ENCODE measurements around the gene MARCHF10. TPM values are rescaled to one million over a fixed set of nuclear protein-coding genes. Genes with fewer than 3 reads are reported as not detected.

The MARCHF10 gene
- polyA plus RNA-seq, 1 donor, result 0.15 TPM

GRCh38 chr17:62821189-62822079, 13.3 kb upstream of the MARCHF10 start:
- no peaks in the 10 kb centered on the region for H3K9me3 ChIP-seq (ENCODE audit: control insufficient read depth, low read depth, low read length)
- no peak overlapping the region for H3K4me3 ChIP-seq (ENCODE audit: low read length)
- no peaks in the 10 kb centered on the region for H3K4me1 ChIP-seq (ENCODE audit: control insufficient read depth, insufficient read depth, low read length)
- DNase-seq, result no peak
- no peaks in the 10 kb centered on the region for H3K36me3 ChIP-seq (ENCODE audit: control insufficient read depth, insufficient read depth, low read length)
- peaks cover 4% of the 10 kb centered on the region for H3K27me3 ChIP-seq (ENCODE audit: control insufficient read depth, insufficient read depth, low read length)
- H3K27ac ChIP-seq (ENCODE audit: low read length), result no peak overlapping the region
- 95% methylated on average over 3 of the region's 15 CpGs for WGBS (ENCODE audit: insufficient coverage, low lambda C conversion rate)

GRCh38 chr17:62819511-62820221, 11.6 kb upstream of the MARCHF10 start:
- peak; percentile 29 to 64 for DNase-seq
- Histone ChIP-seq H3K27ac (ENCODE audit: low read length) (peak overlapping the region; percentile 70), H3K4me1 (ENCODE audit: control insufficient read depth, insufficient read depth, low read length) (no peaks in the 10 kb centered on the region), H3K9me3 (ENCODE audit: control insufficient read depth, low read depth, low read length) (no peaks in the 10 kb centered on the region), H3K36me3 (ENCODE audit: control insufficient read depth, insufficient read depth, low read length) (no peaks in the 10 kb centered on the region), H3K4me3 (ENCODE audit: low read length) (no peak overlapping the region), H3K27me3 (ENCODE audit: control insufficient read depth, insufficient read depth, low read length) (peaks cover 2% of the 10 kb centered on the region)
- WGBS (ENCODE audit: insufficient coverage, low lambda C conversion rate), result 19% methylated on average over 5 of the region's 12 CpGs

GRCh38 chr17:62818526-62818925, 10.4 kb upstream of the MARCHF10 start:
- DNase-seq, result no peak
- Histone ChIP-seq H3K4me1 (ENCODE audit: control insufficient read depth, insufficient read depth, low read length) (no peaks in the 10 kb centered on the region), H3K27ac (ENCODE audit: low read length) (no peak overlapping the region), H3K4me3 (ENCODE audit: low read length) (no peak overlapping the region), H3K36me3 (ENCODE audit: control insufficient read depth, insufficient read depth, low read length) (no peaks in the 10 kb centered on the region), H3K27me3 (ENCODE audit: control insufficient read depth, insufficient read depth, low read length) (peaks cover 2% of the 10 kb centered on the region), H3K9me3 (ENCODE audit: control insufficient read depth, low read depth, low read length) (peaks cover 5% of the 10 kb centered on the region)
- 87% methylated on average over 7 of the region's 7 CpGs for WGBS (ENCODE audit: insufficient coverage, low lambda C conversion rate)

GRCh38 chr17:62816282-62816839, 8.2 kb upstream of the MARCHF10 start:
- no peak overlapping the region for H3K27ac ChIP-seq (ENCODE audit: low read length)
- H3K27me3 ChIP-seq (ENCODE audit: control insufficient read depth, insufficient read depth, low read length), result peaks cover 2% of the 10 kb centered on the region
- no peak overlapping the region for H3K4me3 ChIP-seq (ENCODE audit: low read length)
- no CpG with 5 or more reads among the region's 6 CpGs for WGBS (ENCODE audit: insufficient coverage, low lambda C conversion rate)
- peaks cover 5% of the 10 kb centered on the region for H3K9me3 ChIP-seq (ENCODE audit: control insufficient read depth, low read depth, low read length)
- no peaks in the 10 kb centered on the region for H3K36me3 ChIP-seq (ENCODE audit: control insufficient read depth, insufficient read depth, low read length)
- DNase-seq, result no peak
- H3K4me1 ChIP-seq (ENCODE audit: control insufficient read depth, insufficient read depth, low read length), result no peaks in the 10 kb centered on the region

- no CpG with 5 or more reads among the region's 4 CpGs for WGBS (ENCODE audit: insufficient coverage, low lambda C conversion rate)
- Histone ChIP-seq H3K4me1 (ENCODE audit: control insufficient read depth, insufficient read depth, low read length) (no peaks in the 10 kb centered on the region), H3K9me3 (ENCODE audit: control insufficient read depth, low read depth, low read length) (peaks cover 5% of the 10 kb centered on the region), H3K27ac (ENCODE audit: low read length) (no peak overlapping the region), H3K27me3 (ENCODE audit: control insufficient read depth, insufficient read depth, low read length) (peaks cover 13% of the 10 kb centered on the region), H3K4me3 (ENCODE audit: low read length) (no peak overlapping the region), H3K36me3 (ENCODE audit: control insufficient read depth, insufficient read depth, low read length) (no peaks in the 10 kb centered on the region)
- DNase-seq, result no peak
These were observed 1.5 kb upstream of the MARCHF10 start for GRCh38 chr17:62809656-62810055.

- peaks cover 16% of the 10 kb centered on the region for H3K27me3 ChIP-seq (ENCODE audit: control insufficient read depth, insufficient read depth, low read length)
- no peaks in the 10 kb centered on the region for H3K9me3 ChIP-seq (ENCODE audit: control insufficient read depth, low read depth, low read length)
- 100% methylated on average over 2 of the region's 10 CpGs for WGBS (ENCODE audit: insufficient coverage, low lambda C conversion rate)
- H3K4me3 ChIP-seq (ENCODE audit: low read length), result no peak overlapping the region
- no peak overlapping the region for H3K27ac ChIP-seq (ENCODE audit: low read length)
- DNase-seq, result no peak
- no peaks in the 10 kb centered on the region for H3K36me3 ChIP-seq (ENCODE audit: control insufficient read depth, insufficient read depth, low read length)
- no peaks in the 10 kb centered on the region for H3K4me1 ChIP-seq (ENCODE audit: control insufficient read depth, insufficient read depth, low read length)
These were observed 459 bp upstream of the MARCHF10 start for GRCh38 chr17:62808576-62808970.

GRCh38 chr17:62805234-62805633, 2.9 kb downstream of the MARCHF10 start:
- no CpG with 5 or more reads among the region's 3 CpGs for WGBS (ENCODE audit: insufficient coverage, low lambda C conversion rate)
- peaks cover 16% of the 10 kb centered on the region for H3K27me3 ChIP-seq (ENCODE audit: control insufficient read depth, insufficient read depth, low read length)
- H3K9me3 ChIP-seq (ENCODE audit: control insufficient read depth, low read depth, low read length), result no peaks in the 10 kb centered on the region
- H3K27ac ChIP-seq (ENCODE audit: low read length), result no peak overlapping the region
- H3K36me3 ChIP-seq (ENCODE audit: control insufficient read depth, insufficient read depth, low read length), result no peaks in the 10 kb centered on the region
- no peak for DNase-seq
- no peak overlapping the region for H3K4me3 ChIP-seq (ENCODE audit: low read length)
- no peaks in the 10 kb centered on the region for H3K4me1 ChIP-seq (ENCODE audit: control insufficient read depth, insufficient read depth, low read length)

- no peak for DNase-seq
- no CpG with 5 or more reads among the region's 8 CpGs for WGBS (ENCODE audit: insufficient coverage, low lambda C conversion rate)
These were observed 3.3 kb downstream of the MARCHF10 start for GRCh38 chr17:62804822-62805221.

GRCh38 chr17:62804025-62804424, 4.1 kb downstream of the MARCHF10 start:
- WGBS (ENCODE audit: insufficient coverage, low lambda C conversion rate), result 98% methylated on average over 4 of the region's 12 CpGs
- H3K4me1 ChIP-seq (ENCODE audit: control insufficient read depth, insufficient read depth, low read length), result no peaks in the 10 kb centered on the region
- H3K36me3 ChIP-seq (ENCODE audit: control insufficient read depth, insufficient read depth, low read length), result no peaks in the 10 kb centered on the region
- no peak overlapping the region for H3K4me3 ChIP-seq (ENCODE audit: low read length)
- no peak overlapping the region for H3K27ac ChIP-seq (ENCODE audit: low read length)
- H3K27me3 ChIP-seq (ENCODE audit: control insufficient read depth, insufficient read depth, low read length), result peaks cover 13% of the 10 kb centered on the region
- no peak for DNase-seq
- no peaks in the 10 kb centered on the region for H3K9me3 ChIP-seq (ENCODE audit: control insufficient read depth, low read depth, low read length)

More at GRCh38 chr17:62804822-62805221, 3.3 kb downstream of the MARCHF10 start:
- peaks cover 16% of the 10 kb centered on the region for H3K27me3 ChIP-seq (ENCODE audit: control insufficient read depth, insufficient read depth, low read length)
- no peaks in the 10 kb centered on the region for H3K9me3 ChIP-seq (ENCODE audit: control insufficient read depth, low read depth, low read length)
- no peaks in the 10 kb centered on the region for H3K36me3 ChIP-seq (ENCODE audit: control insufficient read depth, insufficient read depth, low read length)
- H3K4me3 ChIP-seq (ENCODE audit: low read length), result no peak overlapping the region
- H3K4me1 ChIP-seq (ENCODE audit: control insufficient read depth, insufficient read depth, low read length), result no peaks in the 10 kb centered on the region
- H3K27ac ChIP-seq (ENCODE audit: low read length), result no peak overlapping the region

- no peak for DNase-seq
- WGBS (ENCODE audit: insufficient coverage, low lambda C conversion rate), result 70% methylated on average over 2 of the region's 9 CpGs
- no peak overlapping the region for H3K4me3 ChIP-seq (ENCODE audit: low read length)
- H3K27ac ChIP-seq (ENCODE audit: low read length), result no peak overlapping the region
- H3K9me3 ChIP-seq (ENCODE audit: control insufficient read depth, low read depth, low read length), result no peaks in the 10 kb centered on the region
- H3K27me3 ChIP-seq (ENCODE audit: control insufficient read depth, insufficient read depth, low read length), result peaks cover 10% of the 10 kb centered on the region
- H3K36me3 ChIP-seq (ENCODE audit: control insufficient read depth, insufficient read depth, low read length), result no peaks in the 10 kb centered on the region
- H3K4me1 ChIP-seq (ENCODE audit: control insufficient read depth, insufficient read depth, low read length), result no peaks in the 10 kb centered on the region
These were observed 5.4 kb downstream of the MARCHF10 start for GRCh38 chr17:62802561-62803205.

All from large intestine (tissue), 3 donors.